KOPT-K1 (cell line): ENCODE measurements around the gene BLMH.

Experiments used
- H3K27ac ChIP-seq: fragments of 200-600 bp; sonication (generic); 2 replicates; pipeline ENCODE4 v1.5.1; 2016; ENCODE audit warnings: antibody characterized with exemption, mild to moderate bottlenecking, low read depth, low read length; ENCODE audit not compliant: poor library complexity, severe bottlenecking
- H3K36me3 ChIP-seq: fragments of 200-600 bp; sonication (generic); 2 replicates; pipeline ENCODE4 v1.5.1; 2017; ENCODE audit warnings: antibody characterized with exemption, mild to moderate bottlenecking, low read length, moderate library complexity; ENCODE audit not compliant: insufficient read depth
- H3K9me3 ChIP-seq: fragments of 200-600 bp; sonication (generic); 2 replicates; pipeline ENCODE4 v1.5.1; 2017; ENCODE audit warnings: antibody characterized with exemption, low read length, mild to moderate bottlenecking; ENCODE audit not compliant: insufficient read depth, poor library complexity, severe bottlenecking

Gene BLMH

GRCh38 chr17:30248786-30249185 is 43.0 kb downstream of the BLMH start:
- Histone ChIP-seq H3K27ac (no peak overlapping the region), H3K36me3 (peaks cover 71% of the 10 kb centered on the region), H3K9me3 (no peaks in the 10 kb centered on the region)

GRCh38 chr17:30246460-30246859 is 45.3 kb downstream of the BLMH start:
- Histone ChIP-seq H3K27ac (no peak overlapping the region), H3K9me3 (no peaks in the 10 kb centered on the region), H3K36me3 (peaks cover 51% of the 10 kb centered on the region)

GRCh38 chr17:30244853-30245385 is 46.8 kb downstream of the BLMH start:
- Histone ChIP-seq H3K27ac (no peak overlapping the region), H3K9me3 (no peaks in the 10 kb centered on the region), H3K36me3 (peaks cover 36% of the 10 kb centered on the region)

- no peaks in the 10 kb centered on the region for H3K9me3 ChIP-seq
- H3K36me3 ChIP-seq = peaks cover 23% of the 10 kb centered on the region
- H3K27ac ChIP-seq = no peak overlapping the region
Measured at GRCh38 chr17:30243568-30243967, 48.2 kb downstream of the BLMH start.

GRCh38 chr17:30243002-30243401 is 48.7 kb downstream of the BLMH start:
- Histone ChIP-seq H3K36me3 (peaks cover 17% of the 10 kb centered on the region), H3K9me3 (no peaks in the 10 kb centered on the region)

GRCh38 chr17:30241051-30241450 is 50.7 kb downstream of the BLMH start:
- Histone ChIP-seq H3K36me3 (no peaks in the 10 kb centered on the region), H3K9me3 (no peaks in the 10 kb centered on the region), H3K27ac (no peak overlapping the region)

More at GRCh38 chr17:30243002-30243401, 48.7 kb downstream of the BLMH start:
- H3K27ac ChIP-seq = no peak overlapping the region

- no peaks in the 10 kb centered on the region for H3K9me3 ChIP-seq
- no peaks in the 10 kb centered on the region for H3K36me3 ChIP-seq
- H3K27ac ChIP-seq = no peak overlapping the region
Measured at GRCh38 chr17:30240177-30240576, 51.6 kb downstream of the BLMH start.

- Histone ChIP-seq H3K36me3 (no peaks in the 10 kb centered on the region), H3K9me3 (no peaks in the 10 kb centered on the region), H3K27ac (no peak overlapping the region)
Measured at GRCh38 chr17:30239089-30239462, 52.7 kb downstream of the BLMH start.

GRCh38 chr17:30238387-30239088 is 53.2 kb downstream of the BLMH start:
- H3K9me3 ChIP-seq = no peaks in the 10 kb centered on the region
- H3K27ac ChIP-seq = no peak overlapping the region
- no peaks in the 10 kb centered on the region for H3K36me3 ChIP-seq

- Histone ChIP-seq H3K36me3 (no peaks in the 10 kb centered on the region), H3K27ac (no peak overlapping the region), H3K9me3 (no peaks in the 10 kb centered on the region)
Measured at GRCh38 chr17:30238003-30238344, 53.8 kb downstream of the BLMH start.

- Histone ChIP-seq H3K27ac (no peak overlapping the region), H3K9me3 (no peaks in the 10 kb centered on the region), H3K36me3 (no peaks in the 10 kb centered on the region)
Measured at GRCh38 chr17:30237296-30238002, 54.3 kb downstream of the BLMH start.

- no peaks in the 10 kb centered on the region for H3K9me3 ChIP-seq
- no peak overlapping the region for H3K27ac ChIP-seq
Measured at GRCh38 chr17:30236766-30237165, 55.0 kb downstream of the BLMH start.

GRCh38 chr17:30236297-30236624 is 55.5 kb downstream of the BLMH start:
- H3K9me3 ChIP-seq = no peaks in the 10 kb centered on the region
- no peak overlapping the region for H3K27ac ChIP-seq
- H3K36me3 ChIP-seq = no peaks in the 10 kb centered on the region

More at GRCh38 chr17:30236766-30237165, 55.0 kb downstream of the BLMH start:
- H3K36me3 ChIP-seq = no peaks in the 10 kb centered on the region

GRCh38 chr17:30235386-30236296 is 56.1 kb downstream of the BLMH start, which contains the start of gene SLC6A4:
TSS of gene SLC6A4 (minus strand) at chr17:30235697. CDS start at chr17:30221958, 13,739 bp downstream.
- H3K27ac ChIP-seq = no peak within 1 kb of the TSS
- no peaks in the 10 kb centered on the region for H3K36me3 ChIP-seq

GRCh38 chr17:30234964-30235363 is 56.8 kb downstream of the BLMH start:
- H3K36me3 ChIP-seq = no peaks in the 10 kb centered on the region
- no peak overlapping the region for H3K27ac ChIP-seq
- no peaks in the 10 kb centered on the region for H3K9me3 ChIP-seq

More at GRCh38 chr17:30235386-30236296, 56.1 kb downstream of the BLMH start, which contains the start of gene SLC6A4:
- no peaks in the 10 kb centered on the region for H3K9me3 ChIP-seq
